NCI-H526 (cell line): Measurements from ENCODE around the gene NOX4.

Experiments used
- DNase-seq, 2 experiments: peaks; one replicate each; lab custom pipeline; 2025; lab: John Stamatoyannopoulos, UW

NOX4 gene

DNA sequence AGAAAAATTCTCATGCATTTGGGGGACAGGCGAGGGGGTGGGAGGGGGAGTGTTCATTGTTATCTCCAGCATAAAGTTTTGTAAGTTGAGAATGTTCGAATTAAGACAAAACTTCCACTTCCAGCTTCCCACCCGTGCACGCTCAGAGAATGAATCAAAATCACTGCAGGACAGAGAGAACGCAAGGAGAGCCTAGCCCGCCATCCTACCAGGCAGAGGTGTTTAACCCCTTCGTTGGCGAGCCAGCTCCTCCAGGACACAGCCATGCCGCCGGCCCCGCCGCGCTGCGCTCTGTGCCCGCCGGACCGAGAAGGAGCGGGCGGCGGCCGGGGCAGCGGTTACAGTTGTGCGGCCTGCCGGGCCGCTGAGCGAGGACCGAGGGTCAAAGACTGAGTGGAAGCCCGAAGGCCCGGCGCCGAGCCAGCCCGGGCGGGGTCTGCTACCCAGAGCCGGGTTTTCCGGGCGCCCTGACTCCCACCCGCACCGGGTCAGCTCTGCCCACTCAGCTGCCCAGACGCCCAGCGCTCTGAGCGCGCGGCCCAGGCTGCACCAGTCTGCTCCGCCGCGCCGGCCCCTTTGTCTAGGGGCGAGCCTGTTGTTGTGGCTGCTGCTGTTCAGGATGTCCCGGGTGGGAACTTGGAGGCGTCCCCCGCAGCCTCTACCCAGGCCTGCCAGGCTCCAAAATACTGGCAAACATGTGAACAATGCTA, at the start of gene NOX4:
NOX4 (minus strand) TSS at position 395 of the 710 bp plus-strand sequence; CDS start at position 266, 129 bp downstream.
- DNase-seq: peak in 1 of 2 experiments; percentile 47

DNA sequence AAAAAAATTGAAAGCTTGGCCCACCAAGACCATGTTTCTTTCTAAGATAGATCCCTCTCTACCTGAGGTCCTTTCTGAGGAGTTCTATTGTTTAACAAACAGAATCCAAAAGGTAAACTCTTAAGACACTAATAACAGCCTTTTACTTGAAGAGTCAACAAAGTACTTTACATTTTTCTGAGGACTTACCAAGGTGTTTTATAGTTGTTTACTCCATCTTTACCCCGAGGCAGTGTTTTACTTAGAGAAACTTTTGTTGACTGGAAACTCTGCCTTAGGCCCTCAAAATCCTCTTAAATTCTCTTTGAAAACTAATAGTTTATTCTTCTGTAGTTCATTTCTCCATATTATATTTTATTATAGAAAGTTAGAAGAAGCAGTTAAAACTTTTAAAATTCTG, 49.7 kb upstream of the NOX4 start:
- DNase-seq: no peak

DNA sequence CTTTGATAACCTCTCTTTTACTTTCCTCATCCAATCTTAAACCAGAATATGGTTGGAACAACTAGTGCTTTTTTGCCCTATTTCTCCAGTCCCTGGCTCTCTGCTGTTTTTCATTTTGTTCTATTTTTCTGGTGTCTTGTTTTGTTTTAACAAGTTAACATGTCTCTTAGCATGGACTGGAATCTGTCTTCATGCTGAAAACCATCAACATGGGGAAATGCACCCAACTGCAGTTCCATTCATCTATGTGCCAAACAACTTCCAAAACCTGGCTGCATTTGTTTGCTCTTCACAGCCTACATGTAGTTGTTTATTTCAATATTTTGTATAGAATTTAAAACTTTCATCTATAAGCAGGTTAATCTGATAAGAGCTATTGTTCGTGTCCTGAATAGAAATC, 46.8 kb upstream of the NOX4 start:
- no peak for DNase-seq

DNA sequence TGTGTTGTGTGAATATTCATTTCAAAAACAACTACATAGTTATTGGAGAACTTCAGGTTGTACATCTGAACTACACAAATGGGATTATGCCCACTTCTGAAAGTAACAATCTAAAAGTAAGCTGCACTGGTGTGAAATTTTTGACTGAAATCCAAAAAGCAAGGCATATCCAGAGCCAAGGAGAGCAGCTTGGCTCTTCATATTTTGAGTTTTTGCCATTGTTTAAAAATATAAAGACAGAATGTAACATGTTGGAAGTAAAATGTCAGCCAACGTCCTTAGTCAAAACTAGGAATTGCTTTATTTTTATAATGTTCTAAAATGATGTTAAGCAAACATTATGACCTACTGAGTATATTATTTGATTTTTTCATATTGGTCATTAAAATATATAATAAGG, 45.8 kb upstream of the NOX4 start:
- DNase-seq: no peak

DNA sequence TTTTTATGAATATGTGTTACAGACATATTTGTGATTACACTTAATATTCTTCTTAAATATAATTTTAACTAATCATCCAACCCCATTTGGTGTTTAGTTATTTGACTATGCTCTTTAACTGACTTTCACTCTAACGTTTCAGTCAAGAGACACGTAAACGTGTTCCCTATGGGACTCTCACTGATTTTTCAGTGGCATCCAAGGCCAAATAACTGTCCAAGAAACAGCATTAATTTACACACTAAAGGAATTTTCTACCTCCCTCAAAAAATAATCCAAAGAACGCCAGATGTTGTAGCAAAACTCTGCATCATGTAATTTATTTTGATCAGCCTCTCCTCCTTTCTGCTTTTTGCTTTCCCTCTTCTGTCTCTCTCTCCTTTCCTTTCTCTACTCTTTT, 44.0 kb upstream of the NOX4 start:
- DNase-seq: no peak

DNA sequence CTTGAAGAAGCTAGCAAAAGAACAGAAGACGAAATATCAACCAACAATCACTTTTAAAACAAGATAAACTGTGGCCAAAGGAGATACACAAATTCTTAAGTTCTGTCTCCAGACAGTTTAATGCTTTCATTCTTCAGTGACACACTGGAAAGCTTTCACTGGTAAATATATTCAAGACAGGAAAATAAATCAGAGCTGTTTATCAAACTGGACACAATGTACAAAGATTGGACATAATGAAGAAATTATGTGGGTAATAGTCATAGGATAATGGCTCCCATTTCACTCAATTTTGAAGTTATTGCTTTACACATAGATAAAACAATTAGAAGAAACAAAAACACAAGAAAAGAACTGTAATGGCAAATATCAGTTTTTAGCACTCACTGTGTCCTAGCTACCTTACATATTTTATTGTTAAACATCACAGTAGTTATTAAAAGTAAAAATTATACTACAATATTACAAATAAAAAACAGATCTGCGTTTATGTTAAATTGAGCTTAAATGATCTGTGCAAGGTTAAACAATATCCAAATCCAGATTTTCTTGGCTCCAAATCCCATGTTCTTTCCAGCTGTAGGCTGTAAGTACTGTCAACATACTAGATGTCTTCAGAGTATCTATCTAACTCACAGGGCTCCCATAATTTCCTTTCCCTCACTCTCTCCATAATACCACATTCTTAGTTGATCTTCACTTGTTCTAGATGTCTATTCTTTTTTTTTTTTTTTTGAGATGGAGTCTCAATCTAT, 38.6 kb upstream of the NOX4 start:
- DNase-seq: no peak

DNA sequence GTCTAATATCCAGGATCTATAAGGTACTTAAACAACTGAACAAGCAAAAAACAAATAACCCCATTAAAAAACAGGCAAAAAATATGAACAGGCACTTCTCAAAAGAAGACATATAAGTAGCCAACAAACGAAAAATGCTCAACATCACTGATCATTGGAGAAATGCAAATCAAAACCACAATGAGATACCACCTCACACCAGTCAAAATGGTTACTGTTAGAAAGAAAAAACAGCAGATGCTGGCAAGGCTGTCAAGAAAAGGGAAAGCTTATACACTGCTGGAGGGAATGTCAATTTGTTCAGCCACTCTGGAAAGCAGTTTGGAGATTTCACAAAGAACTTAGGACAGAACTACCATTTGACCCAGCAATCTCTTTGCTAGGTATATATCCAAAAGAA, 30.6 kb upstream of the NOX4 start:
- DNase-seq: peak in 1 of 2 experiments; percentile 14

DNA sequence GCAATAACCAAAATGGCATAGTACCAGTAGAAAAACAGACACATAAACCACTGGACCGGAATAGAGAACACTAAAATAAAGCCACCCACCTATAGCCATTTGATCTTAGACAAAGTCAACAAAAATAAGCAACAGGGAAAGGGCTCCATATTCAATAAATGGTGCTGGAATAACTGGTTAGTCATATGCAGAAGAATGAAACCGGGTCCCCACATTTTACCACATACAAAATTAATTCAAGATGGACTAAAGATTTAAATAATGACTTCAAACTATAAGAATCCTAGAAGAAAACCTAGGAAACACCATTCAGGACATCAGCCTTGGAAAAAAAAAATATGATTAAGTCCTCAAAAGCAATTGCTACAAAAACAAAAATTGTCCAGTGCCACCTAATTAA, 30.1 kb upstream of the NOX4 start:
- DNase-seq: no peak

DNA sequence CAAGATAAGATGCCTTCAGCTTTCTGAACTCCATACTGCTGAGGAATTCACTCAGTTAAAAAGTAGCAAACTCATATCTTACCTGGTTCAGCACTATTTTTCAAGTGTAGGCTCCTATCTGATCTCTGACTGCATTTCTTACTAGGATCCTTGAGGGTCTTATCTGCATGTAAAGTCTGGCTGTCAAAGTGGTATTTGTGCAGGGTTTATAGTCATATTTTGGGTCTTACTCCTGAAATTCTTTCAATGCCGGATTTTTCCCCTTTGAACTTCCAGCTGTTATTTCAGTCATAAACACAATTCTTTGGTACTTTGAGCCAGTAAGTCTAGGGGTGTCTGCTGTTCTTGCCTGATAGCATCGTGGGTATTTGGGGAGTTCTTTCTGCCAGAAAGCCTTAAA, 25.3 kb upstream of the NOX4 start:
- DNase-seq: no peak

DNA sequence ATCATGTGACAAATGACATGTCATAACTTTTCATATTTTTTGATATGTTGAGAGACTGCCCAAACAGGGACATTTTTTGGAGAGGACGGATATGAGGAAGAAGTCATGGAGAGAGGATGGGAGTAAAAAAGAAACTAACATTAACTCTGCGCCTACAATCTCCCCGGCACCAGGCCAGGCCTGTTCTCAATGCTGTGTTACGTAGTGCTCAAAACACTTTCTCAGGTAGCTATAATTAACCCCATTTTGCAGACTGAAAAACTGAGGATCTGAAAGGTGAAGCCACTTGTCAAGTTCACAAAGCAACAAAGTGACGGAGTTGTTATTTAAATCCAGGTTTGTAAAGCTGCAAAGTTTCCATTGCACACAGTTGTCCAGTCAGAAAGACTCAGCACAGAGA, 17.4 kb upstream of the NOX4 start:
- DNase-seq: no peak

DNA sequence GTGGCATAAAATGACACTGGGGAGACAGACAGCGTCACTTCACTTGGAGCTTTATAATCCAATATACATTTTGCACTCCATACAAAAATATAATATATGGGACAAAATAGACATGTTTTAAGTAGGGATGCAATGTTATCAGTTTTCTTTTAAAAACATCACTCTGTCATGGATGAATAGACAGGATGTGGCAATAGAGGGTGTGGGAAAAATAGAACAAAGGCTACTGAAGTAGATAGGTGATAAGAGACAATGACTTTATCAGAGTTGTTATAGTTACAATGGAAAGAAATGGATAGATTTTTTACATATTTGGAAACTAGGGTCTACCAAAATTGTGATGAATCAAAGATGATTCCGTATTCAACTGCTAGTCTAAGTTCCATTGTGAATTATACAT, 13.1 kb upstream of the NOX4 start:
- DNase-seq: no peak

DNA sequence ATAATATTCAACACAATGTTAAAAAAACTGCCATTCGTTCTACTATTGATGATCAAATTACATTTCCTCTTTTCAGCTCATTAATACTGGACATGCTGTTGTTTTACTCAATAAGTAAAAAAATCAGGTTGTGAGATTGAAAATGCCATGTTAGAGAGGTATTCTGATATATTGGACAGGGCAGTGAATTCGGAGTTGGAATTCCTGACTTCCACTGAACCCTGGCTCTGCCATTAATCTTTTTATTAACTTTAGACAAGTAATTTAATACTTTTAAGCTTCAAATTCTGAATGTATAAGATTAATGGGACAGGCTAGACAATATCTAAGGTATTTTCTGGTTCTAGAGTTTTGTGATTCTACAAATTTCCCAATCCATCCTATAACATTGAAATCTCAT, 12.2 kb upstream of the NOX4 start:
- no peak for DNase-seq

DNA sequence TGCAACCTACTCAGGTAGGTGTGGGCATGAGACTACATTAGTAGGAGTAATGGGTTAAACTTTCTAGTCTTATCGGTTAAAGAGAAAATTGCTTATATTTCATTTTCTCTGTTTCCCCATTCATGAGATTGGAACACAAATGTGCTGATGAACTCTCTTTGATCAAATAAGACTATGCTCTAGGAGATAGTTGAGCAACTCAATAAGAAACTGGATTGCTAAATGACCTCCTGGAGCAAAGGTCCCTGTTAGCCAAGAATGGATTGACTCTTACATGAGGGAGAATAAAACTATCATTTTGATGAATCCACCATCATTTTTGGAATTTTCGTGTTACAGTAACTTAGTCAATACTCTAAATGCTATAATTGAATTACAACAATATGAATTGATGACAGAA, 11.1 kb upstream of the NOX4 start:
- no peak for DNase-seq

DNA sequence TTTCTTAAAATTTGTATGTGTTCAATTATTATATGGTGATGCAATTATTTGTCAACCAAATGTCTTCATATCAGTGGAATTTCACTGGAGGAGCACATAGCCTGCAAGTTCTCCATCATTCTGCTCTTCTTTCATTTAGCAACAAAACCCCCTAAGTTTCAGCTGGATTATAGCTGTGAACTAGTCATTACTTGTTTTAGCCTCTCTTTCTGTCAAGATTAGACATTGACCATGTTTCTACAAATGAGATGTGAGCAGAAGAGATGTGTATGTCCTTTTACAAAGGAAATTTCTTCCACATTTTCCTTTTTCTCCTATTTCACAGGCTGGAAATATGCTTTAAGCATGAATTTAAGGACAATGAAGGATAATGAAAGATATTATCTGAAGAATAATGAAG, 9.2 kb upstream of the NOX4 start:
- DNase-seq: no peak

DNA sequence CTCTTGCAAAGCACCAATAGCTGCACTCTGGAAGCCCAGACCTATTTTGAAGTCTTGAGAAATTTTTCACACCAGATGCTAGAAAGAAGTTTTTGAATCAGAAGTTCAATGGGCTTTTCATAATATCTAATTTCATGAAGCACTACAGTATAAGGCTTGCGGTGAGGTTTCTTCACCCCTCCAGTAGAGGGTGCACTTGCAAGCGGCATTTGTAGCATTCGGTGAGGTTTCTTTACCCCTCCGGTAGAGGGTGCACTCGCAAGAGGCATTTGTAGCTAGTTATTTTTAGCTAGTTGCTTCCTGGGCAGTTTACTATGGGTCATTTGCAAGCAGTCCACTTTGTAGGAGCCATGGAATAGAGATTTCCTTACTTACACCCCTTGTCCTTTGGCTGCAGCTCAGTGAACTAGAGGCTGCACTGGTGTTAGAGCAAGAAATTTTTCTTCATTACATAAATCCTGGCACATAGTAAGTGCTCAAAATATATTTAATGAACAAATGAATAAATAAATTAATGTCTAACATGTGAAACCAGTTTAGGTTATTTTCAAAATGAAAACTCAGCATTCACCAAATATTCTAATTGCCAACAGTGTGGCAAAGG, 7.8 kb upstream of the NOX4 start:
- no peak for DNase-seq

DNA sequence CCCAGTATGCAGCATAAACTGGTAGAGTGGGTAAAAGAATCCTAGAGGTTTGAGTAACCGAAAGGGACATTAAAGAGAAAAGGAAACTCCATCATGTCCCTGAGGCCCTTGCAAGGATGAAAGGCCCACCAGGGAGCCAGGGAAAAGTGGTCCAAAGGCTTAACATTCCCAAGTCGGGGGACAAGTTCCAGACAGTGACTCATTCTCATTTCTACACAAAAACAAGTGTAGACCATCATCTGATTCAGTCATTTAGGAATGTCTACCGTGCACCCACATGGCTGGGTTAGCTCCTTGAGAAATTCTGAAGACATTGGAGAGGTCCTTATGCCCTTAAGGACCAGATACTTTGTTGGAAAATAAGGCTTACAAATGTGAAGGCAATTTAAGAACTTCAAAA, 4.8 kb upstream of the NOX4 start:
- no peak for DNase-seq

DNA sequence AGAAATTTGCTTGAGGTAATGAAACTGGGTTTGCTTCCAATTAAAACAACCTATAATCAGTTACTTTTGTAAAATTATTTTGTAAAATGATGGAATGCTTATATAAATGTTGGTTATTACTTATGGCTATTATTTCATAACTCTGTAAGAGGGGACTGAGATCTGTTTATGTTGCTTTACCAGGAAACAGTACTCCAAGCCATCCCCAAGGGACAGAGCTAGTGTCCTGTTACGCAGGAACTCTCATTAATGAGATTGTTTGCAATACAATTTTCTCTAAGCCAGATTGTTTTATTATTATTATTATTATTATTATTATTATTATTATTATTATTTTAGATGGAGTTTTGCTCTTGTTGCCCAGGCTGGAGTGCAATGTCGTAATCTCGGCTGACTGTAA, 2.3 kb upstream of the NOX4 start:
- DNase-seq: peak in 1 of 2 experiments; percentile 14

DNA sequence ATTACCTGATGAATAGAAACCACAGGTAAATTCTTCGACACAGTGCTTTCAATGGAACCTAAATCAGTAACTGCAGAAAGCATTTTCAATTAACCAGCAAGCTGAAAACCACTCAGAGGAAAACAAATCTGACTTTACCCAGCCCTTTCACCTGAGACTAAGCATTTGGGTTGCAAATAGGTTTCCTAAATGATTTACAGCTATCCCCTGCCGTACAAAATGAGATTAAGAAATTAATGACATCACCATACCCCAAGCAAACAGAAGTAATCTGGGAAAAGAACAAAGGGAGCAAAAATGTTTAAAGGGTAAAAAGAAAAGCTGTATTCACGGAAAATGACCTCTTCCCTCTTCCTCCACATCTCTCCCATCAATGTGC, 584 bp downstream of the NOX4 start:
- DNase-seq: peak in 1 of 2 experiments; percentile 44

DNA sequence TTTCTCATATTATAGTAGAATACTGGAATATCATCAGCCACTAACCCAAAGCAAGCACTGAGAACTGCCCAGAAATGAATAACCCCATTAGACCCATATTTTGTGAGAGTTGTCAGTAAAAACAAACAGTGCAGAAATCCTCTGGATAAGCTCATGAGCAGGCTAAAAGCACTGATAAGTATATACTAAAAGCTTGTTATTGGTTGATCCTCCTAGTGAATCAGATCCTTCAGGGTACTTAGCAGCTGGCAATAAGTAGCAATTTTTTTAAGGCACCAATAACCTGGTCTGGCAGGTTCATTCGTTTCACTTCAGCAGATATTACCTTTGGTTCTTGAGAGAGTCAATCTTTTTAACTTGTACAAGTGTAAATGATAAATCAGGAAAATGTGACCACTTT, 1.2 kb downstream of the NOX4 start:
- no peak for DNase-seq

DNA sequence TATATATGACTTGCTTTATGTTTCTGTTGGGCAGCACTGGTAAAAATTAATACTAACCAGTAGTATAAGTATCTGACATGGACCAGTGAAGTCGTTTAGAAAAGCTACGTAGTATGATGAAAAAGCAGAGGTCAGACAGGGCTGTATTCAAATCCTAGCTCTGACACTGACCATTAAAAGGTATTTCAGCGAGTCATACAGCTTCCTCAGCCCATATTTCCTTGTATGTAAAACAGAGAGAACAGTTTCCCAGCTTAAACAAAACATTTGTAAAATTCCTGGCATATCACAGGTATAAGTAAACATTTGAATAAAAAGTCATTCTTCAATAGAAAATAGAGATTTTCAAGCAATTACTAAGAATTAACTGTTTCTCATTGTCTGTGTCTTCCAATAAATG, 4.2 kb downstream of the NOX4 start:
- DNase-seq: peak in 1 of 2 experiments; percentile 32

DNA sequence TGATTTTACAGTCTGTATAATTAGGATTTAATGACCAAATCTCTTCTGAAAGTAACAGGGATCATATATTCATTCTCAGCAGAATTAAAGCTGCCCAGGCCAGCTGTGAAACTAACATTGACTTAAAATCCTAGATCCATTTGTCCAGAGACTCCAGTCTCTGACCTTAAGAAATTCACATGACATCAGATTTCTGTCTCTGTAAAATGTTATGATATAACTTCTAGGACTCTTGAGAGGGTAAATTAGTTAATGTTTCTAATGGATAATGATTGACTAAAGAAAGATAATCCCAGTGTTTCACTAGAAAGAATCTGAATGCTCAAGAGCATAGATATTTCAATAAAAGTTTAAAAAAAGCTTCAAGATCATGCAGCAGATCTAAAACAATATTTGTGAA, 6.3 kb downstream of the NOX4 start:
- no peak for DNase-seq

DNA sequence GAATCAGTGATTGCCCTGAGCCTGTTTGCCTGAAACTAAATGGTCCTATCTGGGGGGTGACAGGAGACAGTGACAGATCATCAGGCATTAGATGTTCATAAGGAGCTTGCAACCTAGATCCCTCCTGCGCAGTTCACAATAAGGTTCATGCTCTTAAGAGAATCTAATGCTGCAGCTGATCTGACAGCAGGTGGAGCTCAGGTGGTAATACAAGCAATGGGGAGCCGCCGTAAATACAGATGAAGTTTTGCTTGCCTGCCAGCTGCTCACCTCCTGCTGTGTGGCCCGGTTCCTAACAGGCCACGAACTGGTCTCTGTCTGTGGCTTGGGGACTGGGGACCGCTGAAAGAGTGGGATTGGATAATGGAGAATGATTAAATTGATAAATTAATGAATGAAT, 14.0 kb downstream of the NOX4 start:
- peak in 1 of 2 experiments; percentile 41 for DNase-seq

DNA sequence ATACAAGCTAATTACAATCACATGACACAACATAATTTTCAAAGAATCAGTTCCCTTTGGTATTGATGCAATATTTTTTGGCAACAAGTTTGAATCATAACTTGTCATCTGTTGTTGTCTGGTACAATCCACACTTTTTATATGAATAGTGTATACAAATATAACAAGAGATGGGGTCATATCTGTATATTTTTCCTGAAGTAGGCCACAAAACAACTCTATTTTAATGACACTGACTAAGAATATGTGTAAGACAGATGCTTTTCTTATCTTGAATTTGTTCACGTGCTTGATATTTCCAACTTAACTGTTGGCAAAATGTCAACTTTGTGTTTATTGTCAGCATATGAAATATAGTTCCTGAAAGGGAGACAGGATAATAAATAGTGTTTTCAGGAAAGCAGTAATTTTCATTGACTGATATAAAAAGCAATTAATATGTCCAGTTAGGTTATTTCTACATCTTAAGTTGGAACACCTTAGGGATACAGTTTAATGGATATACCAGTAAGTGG, 27.9 kb downstream of the NOX4 start:
- no peak for DNase-seq
